Measurements from ENCODE around the gene CAPRIN1. TPM values are rescaled to one million over a fixed set of nuclear protein-coding genes. Genes with fewer than 3 reads are reported as not detected.

Gene CAPRIN1
- total and polyA plus RNA-seq, 2 of the 8 experiments (the other 6 are each of a cell fraction or from before 2014, with no cell fraction given): 221 to 317 TPM

GRCh38 chr11:34134765-34135164 lies 83.2 kb downstream of the CAPRIN1 start:
- no peaks in the 10 kb centered on the region for H3K79me2 ChIP-seq (ENCODE audit: control insufficient read depth in 1 of 2, insufficient read depth in 2 of 2, low read length in 2 of 2)
- H3K4ac ChIP-seq (replicated peaks; ENCODE audit: insufficient read length, low read depth, low read length): no peak overlapping the region
- no peak overlapping the region for H2BK12ac ChIP-seq (ENCODE audit: low read depth, low read length)
- H3K4me2 ChIP-seq (ENCODE audit: insufficient read depth in 1 of 2, low read depth in 2 of 2, low read length in 2 of 2): no peak overlapping the region
- no peak overlapping the region for H3K18ac ChIP-seq (ENCODE audit: extremely low read depth, low read length)
- H3K4me3 ChIP-seq (ENCODE audit: extremely low read depth in 1 of 4, insufficient read depth in 2 of 4, low read depth in 3 of 4, low read length in 4 of 4): no peak overlapping the region
- no peak overlapping the region for H4K91ac ChIP-seq (replicated peaks; ENCODE audit: insufficient read length, low read length)
- H3K23me2 ChIP-seq (ENCODE audit: low read depth, low read length): no peaks in the 10 kb centered on the region
- no peak overlapping the region for H4K5ac ChIP-seq (ENCODE audit: insufficient read length, low read depth, low read length)
- 86% methylated on average over 4 of the region's 5 CpGs; no CpG with 5 or more reads in 1 of the 2 experiments for WGBS, 2 experiments (ENCODE audit: extremely low coverage in 1 of 2, insufficient coverage in 1 of 2, insufficient read length in 1 of 2, insufficient replicate concordance in 2 of 2, low coverage in 1 of 2, low lambda C conversion rate in 2 of 2, missing lambda C conversion rate in 1 of 2)
- no peak for DNase-seq (ENCODE audit: low read depth in 1 of 2, low spot score in 2 of 2)
- H2AK5ac ChIP-seq (ENCODE audit: low read depth, low read length): no peak overlapping the region
- no peak overlapping the region for H3K9ac ChIP-seq (replicated peaks in 1 of 4; ENCODE audit: extremely low read depth in 1 of 4, low read depth in 3 of 4, low read length in 3 of 4)
- ChIA-PET POLR2A (ENCODE audit: partially characterized antibody) (interaction anchor here (0.6 to 3.0 kb wide), 3 partner anchors 12 to 42 kb away, joined by 3 to 7 read pairs (median 4); partner anchors contain the start of gene NAT10), CTCF (ENCODE audit: partially characterized antibody) (interaction anchor here (1.6 to 1.8 kb wide), 2 partner anchors 14 to 24 kb away, joined by 3 to 4 read pairs; no protein-coding TSS in a partner anchor)
- H3K23ac ChIP-seq (ENCODE audit: insufficient read length): no peak overlapping the region
- H3K4me1 ChIP-seq (replicated peaks in 1 of 4; ENCODE audit: control insufficient read depth in 3 of 4, insufficient read depth in 4 of 4, low read length in 3 of 4): no peaks in the 10 kb centered on the region
- no peaks in the 10 kb centered on the region for H3K9me3 ChIP-seq (ENCODE audit: insufficient read depth in 2 of 2, low read depth in 1 of 2, low read length in 1 of 2)
- no peak overlapping the region for H2BK120ac ChIP-seq (replicated peaks; ENCODE audit: low read depth, low read length)
- no peak overlapping the region for H3K14ac ChIP-seq (ENCODE audit: insufficient read length)
- no peak overlapping the region for H2BK15ac ChIP-seq (ENCODE audit: low read length)
- no peak overlapping the region for H3K27ac ChIP-seq (ENCODE audit: low read depth, low read length)
- peaks cover 22 to 67% (median 47%) of the 10 kb centered on the region in 4 experiments for H3K36me3 ChIP-seq (ENCODE audit: control insufficient read depth in 2 of 4, insufficient read depth in 4 of 4, low read length in 3 of 4)
- no peak overlapping the region for H2BK20ac ChIP-seq (ENCODE audit: low read length)
- FAIRE-seq: no peak
- no peak overlapping the region for H2BK5ac ChIP-seq (ENCODE audit: low read depth, low read length)
- H3K27me3 ChIP-seq (replicated peaks in 1 of 4; ENCODE audit: control insufficient read depth in 3 of 4, extremely low read depth in 1 of 4, insufficient read depth in 3 of 4, low read length in 3 of 4): no peaks in the 10 kb centered on the region
- no peak overlapping the region for H2AFZ ChIP-seq (ENCODE audit: low read length)
- H4K8ac ChIP-seq (ENCODE audit: extremely low read depth, insufficient read depth, low read length): no peak overlapping the region
- H3K79me1 ChIP-seq (ENCODE audit: low read depth, low read length): no peaks in the 10 kb centered on the region
- peaks cover 3 to 6% of the 10 kb centered on the region in 2 experiments for H4K20me1 ChIP-seq (replicated peaks in 1 of 2; ENCODE audit: control insufficient read depth in 1 of 2, insufficient read depth in 2 of 2, low read length in 2 of 2)
- no peak overlapping the region for H3K56ac ChIP-seq (replicated peaks; ENCODE audit: insufficient read length, low read depth, low read length)
- TF ChIP-seq NANOG (IDR thresholded peaks at IDR 0.05; ENCODE audit: insufficient read depth, low read depth, low read length, poor library complexity, severe bottlenecking) (no peak), CTBP2 (IDR thresholded peaks at IDR 0.05; ENCODE audit: borderline replicate concordance, insufficient read depth, insufficient read length, low read length) (no peak), KDM5A (IDR thresholded peaks at IDR 0.05; ENCODE audit: low read length) (no peak), SIRT6 (IDR thresholded peaks at IDR 0.05; ENCODE audit: low read length) (no peak), PHF8 (conservative IDR thresholded peaks at IDR 0.05; ENCODE audit: low read depth, low read length) (no peak)
- TF ChIP-seq, protein P1, sequence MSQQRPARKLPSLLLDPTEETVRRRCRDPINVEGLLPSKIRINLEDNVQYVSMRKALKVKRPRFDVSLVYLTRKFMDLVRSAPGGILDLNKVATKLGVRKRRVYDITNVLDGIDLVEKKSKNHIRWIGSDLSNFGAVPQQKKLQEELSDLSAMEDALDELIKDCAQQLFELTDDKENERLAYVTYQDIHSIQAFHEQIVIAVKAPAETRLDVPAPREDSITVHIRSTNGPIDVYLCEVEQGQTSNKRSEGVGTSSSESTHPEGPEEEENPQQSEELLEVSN (IDR thresholded peaks at IDR 0.05): no peak
